Measurements from ENCODE around the gene TSSK1B.
"Not testable (repeated sequence)": the region's sequence is repeated elsewhere in the genome, so short reads cannot be mapped to it uniquely, and the experiment has no call there.

TSSK1B gene, protein sequence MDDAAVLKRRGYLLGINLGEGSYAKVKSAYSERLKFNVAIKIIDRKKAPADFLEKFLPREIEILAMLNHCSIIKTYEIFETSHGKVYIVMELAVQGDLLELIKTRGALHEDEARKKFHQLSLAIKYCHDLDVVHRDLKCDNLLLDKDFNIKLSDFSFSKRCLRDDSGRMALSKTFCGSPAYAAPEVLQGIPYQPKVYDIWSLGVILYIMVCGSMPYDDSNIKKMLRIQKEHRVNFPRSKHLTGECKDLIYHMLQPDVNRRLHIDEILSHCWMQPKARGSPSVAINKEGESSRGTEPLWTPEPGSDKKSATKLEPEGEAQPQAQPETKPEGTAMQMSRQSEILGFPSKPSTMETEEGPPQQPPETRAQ

GRCh38 chr5:113434889-113435288 is at the start of gene TSSK1B:
TSS of gene TSSK1B (minus strand) at chr5:113434989. CDS start at chr5:113434839, 150 bp downstream.
- in situ Hi-C loops (cut with HindIII; ENCODE audit: low sequenced_read_pairs) = no loop called here

- in situ Hi-C loops (cut with HindIII; ENCODE audit: low sequenced_read_pairs) = no loop called here
Measured at GRCh38 chr5:113480243-113480642, 45.5 kb upstream of the TSSK1B start.

GRCh38 chr5:113478691-113479090 is 43.9 kb upstream of the TSSK1B start:
- in situ Hi-C loops (cut with HindIII; ENCODE audit: low sequenced_read_pairs) = loop anchor here (5.0 kb wide), 1 partner anchor 56 kb away; no protein-coding TSS in a partner anchor

DNA sequence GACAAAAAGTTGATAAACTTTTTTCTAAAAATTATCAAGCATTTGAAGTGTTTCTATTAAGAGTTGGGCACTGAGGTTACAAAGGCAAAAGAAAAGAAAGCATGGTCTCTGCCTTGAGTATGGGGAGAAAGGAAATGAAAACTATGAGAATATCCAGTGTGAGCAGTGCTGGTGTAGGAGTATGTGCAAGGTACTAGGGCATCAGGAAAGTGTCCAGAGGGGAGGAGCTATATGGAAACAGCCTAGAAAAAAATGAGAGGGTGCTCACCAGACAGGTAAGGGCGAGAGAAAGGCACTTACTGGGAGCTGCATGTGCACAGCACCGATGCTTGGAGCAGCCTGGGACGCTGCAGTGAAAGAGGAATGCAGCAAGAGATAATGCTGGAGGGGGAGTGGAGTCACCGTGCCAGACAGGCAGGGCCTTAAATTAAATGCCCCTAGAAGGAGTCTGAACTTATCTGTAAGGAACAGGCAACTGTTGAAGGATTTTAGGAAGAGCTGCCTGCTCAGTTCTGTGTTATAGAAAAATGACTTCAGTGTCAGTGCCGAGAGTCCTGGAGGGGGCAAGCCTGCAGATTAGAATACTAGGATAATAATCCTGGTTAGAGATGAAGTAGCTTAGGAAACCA is 39.4 kb upstream of the TSSK1B start:
- in situ Hi-C loops (cut with HindIII; ENCODE audit: low sequenced_read_pairs) = no loop called here

DNA sequence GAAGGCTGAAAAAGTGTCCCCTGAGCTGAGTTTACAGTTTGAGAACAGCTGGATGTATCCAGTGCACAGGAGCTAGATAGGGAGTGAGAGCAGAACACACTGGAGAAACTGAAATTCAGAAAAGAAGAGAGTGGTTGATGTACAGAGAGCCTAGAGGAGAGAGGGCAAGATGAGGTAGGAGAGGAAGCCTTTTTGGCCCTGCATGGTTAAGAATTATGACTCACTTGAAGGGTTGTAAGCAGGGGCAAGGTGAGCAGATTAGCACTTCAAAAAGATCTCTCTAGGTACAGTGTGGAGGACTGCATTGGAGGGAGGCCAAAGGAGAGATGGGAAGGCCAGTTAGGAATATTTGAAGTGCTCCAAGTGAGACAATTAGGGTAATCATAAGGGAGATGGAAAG is 28.2 kb upstream of the TSSK1B start:
- in situ Hi-C loops (cut with HindIII; ENCODE audit: low sequenced_read_pairs) = no loop called here

- in situ Hi-C loops (cut with HindIII; ENCODE audit: low sequenced_read_pairs) = not testable (repeated sequence)
Measured at GRCh38 chr5:113457106-113457505, 22.3 kb upstream of the TSSK1B start.

- in situ Hi-C loops (cut with HindIII; ENCODE audit: low sequenced_read_pairs) = no loop called here
Measured at GRCh38 chr5:113452941-113453340, 18.2 kb upstream of the TSSK1B start.

GRCh38 chr5:113451797-113452196 is 17.0 kb upstream of the TSSK1B start:
- in situ Hi-C loops (cut with HindIII; ENCODE audit: low sequenced_read_pairs) = no loop called here

GRCh38 chr5:113450929-113451328 is 16.1 kb upstream of the TSSK1B start:
- in situ Hi-C loops (cut with HindIII; ENCODE audit: low sequenced_read_pairs) = no loop called here

DNA sequence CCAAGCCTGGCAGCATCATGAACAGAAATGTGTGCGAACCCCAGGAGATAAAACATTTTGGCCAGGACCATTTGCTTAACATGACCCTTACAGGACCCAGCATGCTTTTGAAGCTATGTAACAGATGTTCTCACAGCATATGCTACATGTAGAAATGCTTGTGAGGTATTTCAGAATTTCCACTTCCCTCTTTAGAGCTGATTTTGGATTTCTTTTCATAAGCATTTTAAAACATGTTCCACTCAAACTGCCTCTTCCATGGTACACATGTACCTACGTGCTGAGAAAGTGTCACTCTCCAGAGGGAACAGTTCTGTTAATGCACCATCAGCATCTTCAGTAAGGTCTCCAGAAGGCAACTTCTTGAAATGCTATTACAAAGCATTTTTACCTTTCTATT is 15.7 kb upstream of the TSSK1B start:
- in situ Hi-C loops (cut with HindIII; ENCODE audit: low sequenced_read_pairs) = no loop called here

DNA sequence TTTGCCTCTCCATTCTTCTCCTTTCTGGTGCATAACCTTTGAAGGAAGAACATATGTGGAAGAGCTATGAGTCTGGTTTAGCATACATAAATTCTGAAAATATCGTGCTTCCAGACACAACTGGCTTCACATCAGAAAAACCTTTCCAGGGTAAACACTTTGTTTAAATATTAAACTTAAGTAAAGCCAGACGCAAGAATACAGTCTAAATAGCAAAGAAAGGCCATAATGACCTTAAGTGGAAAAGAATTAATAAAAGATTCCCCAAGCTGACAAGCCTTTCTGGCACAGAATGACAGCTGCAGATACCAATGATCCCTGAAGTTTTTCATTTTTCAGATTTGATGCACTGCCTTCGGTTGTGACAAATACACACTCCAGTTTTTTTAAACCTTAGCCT is 13.5 kb upstream of the TSSK1B start:
- in situ Hi-C loops (cut with HindIII; ENCODE audit: low sequenced_read_pairs) = no loop called here

- in situ Hi-C loops (cut with HindIII; ENCODE audit: low sequenced_read_pairs) = no loop called here
Measured at GRCh38 chr5:113447498-113448050, 12.8 kb upstream of the TSSK1B start.

DNA sequence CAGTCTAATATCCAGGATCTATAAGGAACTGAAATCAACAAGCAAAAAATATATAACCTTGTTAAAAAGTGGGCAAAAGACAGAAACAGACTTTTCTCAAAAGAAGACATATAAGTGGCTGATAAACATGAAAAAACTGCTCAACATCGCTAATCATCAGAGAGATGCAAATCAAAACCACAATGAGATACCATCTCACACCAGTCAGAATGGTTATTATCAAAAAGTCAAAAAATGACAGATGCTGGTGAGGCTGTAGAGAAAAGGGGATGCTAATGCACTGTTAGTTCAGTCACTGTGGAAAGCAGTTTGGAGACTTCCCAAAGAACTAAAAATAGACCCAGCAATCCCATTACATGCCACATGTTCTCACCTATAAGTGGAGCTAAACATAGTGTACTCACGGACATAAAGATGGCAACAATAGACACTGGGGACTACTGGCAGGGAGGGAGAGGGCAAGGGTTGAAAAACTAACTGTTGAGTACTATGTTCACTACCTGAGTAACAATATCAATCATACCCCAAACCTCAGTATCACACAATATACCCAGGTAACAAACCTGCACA is 11.7 kb upstream of the TSSK1B start:
- in situ Hi-C loops (cut with HindIII; ENCODE audit: low sequenced_read_pairs) = no loop called here

DNA sequence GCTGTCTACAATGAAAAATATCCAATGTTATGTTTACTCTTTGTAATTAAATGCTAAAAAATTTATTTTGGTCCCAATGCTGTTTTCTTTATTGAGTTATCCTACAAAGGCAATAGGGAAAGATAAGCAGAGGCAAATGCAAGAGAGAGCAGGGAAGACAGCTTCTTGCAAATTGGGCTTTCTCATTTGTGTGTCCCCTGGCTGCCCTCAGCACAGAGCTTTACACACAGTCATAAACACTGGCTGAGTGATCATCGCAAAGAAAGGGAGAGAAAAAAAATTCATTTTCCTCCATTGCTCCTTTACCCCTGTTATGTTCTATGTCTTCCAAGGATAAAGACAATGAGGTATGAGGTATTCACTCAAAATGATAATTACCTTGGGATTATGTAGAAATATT is 2.3 kb upstream of the TSSK1B start:
- in situ Hi-C loops (cut with HindIII; ENCODE audit: low sequenced_read_pairs) = no loop called here

GRCh38 chr5:113435575-113435974 is 786 bp upstream of the TSSK1B start:
- in situ Hi-C loops (cut with HindIII; ENCODE audit: low sequenced_read_pairs) = no loop called here

DNA sequence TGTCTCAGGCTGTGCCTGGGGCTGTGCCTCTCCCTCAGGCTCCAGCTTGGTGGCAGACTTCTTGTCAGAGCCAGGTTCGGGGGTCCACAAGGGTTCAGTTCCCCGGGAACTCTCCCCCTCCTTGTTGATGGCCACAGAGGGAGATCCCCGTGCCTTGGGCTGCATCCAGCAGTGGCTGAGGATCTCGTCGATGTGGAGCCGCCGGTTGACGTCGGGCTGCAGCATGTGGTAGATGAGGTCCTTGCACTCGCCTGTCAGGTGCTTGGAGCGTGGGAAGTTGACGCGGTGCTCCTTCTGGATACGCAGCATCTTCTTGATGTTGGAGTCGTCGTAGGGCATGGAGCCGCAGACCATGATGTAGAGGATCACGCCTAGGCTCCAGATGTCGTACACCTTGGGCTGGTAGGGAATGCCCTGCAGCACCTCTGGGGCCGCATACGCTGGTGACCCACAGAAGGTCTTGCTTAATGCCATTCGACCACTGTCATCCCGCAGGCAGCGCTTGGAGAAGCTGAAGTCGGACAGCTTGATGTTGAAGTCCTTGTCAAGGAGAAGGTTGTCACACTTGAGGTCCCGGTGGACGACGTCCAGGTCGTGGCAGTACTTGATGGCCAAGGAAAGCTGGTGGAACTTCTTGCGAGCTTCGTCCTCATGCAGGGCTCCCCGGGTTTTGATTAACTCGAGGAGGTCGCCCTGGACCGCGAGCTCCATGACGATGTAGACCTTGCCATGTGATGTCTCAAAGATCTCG is 752 bp downstream of the TSSK1B start:
- in situ Hi-C loops (cut with HindIII; ENCODE audit: low sequenced_read_pairs) = no loop called here

DNA sequence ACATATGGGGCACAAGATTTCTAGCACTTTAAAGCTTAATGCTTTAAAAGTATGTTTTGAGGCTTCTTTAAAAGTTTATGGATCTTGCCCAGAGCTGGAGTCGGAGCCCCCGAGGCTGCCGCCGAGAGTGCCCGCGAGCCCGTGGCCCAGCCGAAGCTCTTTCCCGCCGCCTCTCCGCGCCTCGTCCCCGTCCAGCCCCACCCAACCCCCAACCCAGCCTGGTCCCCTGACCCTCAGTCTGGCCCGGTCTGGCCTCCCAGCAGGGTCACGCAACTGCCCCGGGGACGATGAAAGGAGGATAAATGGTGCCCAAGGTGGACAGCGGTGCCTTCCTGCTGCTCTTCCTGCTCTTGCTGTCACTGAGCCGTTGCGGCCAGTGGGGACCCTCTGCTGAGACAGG is 1.7 kb downstream of the TSSK1B start:
- in situ Hi-C loops (cut with HindIII; ENCODE audit: low sequenced_read_pairs) = no loop called here

GRCh38 chr5:113427871-113428574 is 6.8 kb downstream of the TSSK1B start:
- in situ Hi-C loops (cut with HindIII; ENCODE audit: low sequenced_read_pairs) = no loop called here

DNA sequence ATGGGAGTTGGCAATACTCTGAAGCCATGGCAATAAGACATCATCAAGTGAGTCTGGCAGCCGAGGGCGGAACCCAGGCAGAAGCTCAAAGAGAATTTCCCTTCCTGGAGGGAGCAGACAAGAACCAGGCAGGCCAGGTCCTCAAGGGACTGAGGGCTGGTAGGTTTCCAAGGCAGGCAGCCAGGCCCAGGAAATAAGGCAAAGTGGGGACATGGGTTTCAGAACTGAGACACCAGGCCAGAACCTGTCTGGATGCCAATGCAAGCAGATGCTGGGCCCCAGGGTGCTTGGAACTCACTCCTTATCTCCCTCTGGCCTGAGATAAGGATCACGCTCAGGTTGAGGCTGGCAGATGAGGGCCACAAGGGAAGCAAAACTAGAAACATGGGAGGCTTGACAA is 8.9 kb downstream of the TSSK1B start:
- in situ Hi-C loops (cut with HindIII; ENCODE audit: low sequenced_read_pairs) = no loop called here

GRCh38 chr5:113421693-113422092 is 13.1 kb downstream of the TSSK1B start:
- in situ Hi-C loops (cut with HindIII; ENCODE audit: low sequenced_read_pairs) = loop anchor here (5.0 kb wide), 1 partner anchor 56 kb away; no protein-coding TSS in a partner anchor
